ENCODE measurements around the gene CDKN3. TPM values are rescaled to one million over a fixed set of nuclear protein-coding genes. Genes with fewer than 3 reads are reported as not detected.
"Not testable (repeated sequence)": the region's sequence is repeated elsewhere in the genome, so short reads cannot be mapped to it uniquely, and the experiment has no call there.

Gene CDKN3
- total RNA-seq, 1 donor from 2014 or later = 39.2 TPM

GRCh38 chr14:54380558-54380957 is 16.2 kb upstream of the CDKN3 start:
- H3K36me3 Mint-ChIP-seq (ENCODE audit: low read depth); H3K4me3 Mint-ChIP-seq; DNase-seq (ENCODE audit: low spot score); H3K4me1 Mint-ChIP-seq (ENCODE audit: low read depth); intact Hi-C loops (cut with micrococcal nuclease); H3K27ac Mint-ChIP-seq; H3K9me3 Mint-ChIP-seq: not testable (repeated sequence)
- H3K27me3 Mint-ChIP-seq (ENCODE audit: insufficient read depth) = peaks cover 26% of the 10 kb centered on the region

- no peak for DNase-seq (ENCODE audit: low spot score)
- no peak overlapping the region for H3K27ac Mint-ChIP-seq
- peaks cover 26% of the 10 kb centered on the region for H3K27me3 Mint-ChIP-seq (ENCODE audit: insufficient read depth)
- no peak overlapping the region for H3K4me3 Mint-ChIP-seq
- no peaks in the 10 kb centered on the region for H3K9me3 Mint-ChIP-seq
- intact Hi-C loops (cut with micrococcal nuclease) = no loop called here
- H3K36me3 Mint-ChIP-seq (ENCODE audit: low read depth) = no peaks in the 10 kb centered on the region
- no peaks in the 10 kb centered on the region for H3K4me1 Mint-ChIP-seq (ENCODE audit: low read depth)
Measured at GRCh38 chr14:54381821-54382220, 15.0 kb upstream of the CDKN3 start.

GRCh38 chr14:54383835-54384234 is 13.0 kb upstream of the CDKN3 start:
- DNase-seq (ENCODE audit: low spot score) = no peak
- intact Hi-C loops (cut with micrococcal nuclease) = no loop called here
- Mint-ChIP-seq H3K9me3 (no peaks in the 10 kb centered on the region), H3K27ac (no peak overlapping the region), H3K27me3 (ENCODE audit: insufficient read depth) (peaks cover 39% of the 10 kb centered on the region), H3K4me3 (no peak overlapping the region), H3K36me3 (ENCODE audit: low read depth) (no peaks in the 10 kb centered on the region), H3K4me1 (ENCODE audit: low read depth) (no peaks in the 10 kb centered on the region)

- Mint-ChIP-seq H3K4me3 (no peak overlapping the region), H3K27ac (no peak overlapping the region), H3K9me3 (no peaks in the 10 kb centered on the region), H3K4me1 (ENCODE audit: low read depth) (no peaks in the 10 kb centered on the region), H3K36me3 (ENCODE audit: low read depth) (no peaks in the 10 kb centered on the region), H3K27me3 (ENCODE audit: insufficient read depth) (peaks cover 38% of the 10 kb centered on the region)
- DNase-seq (ENCODE audit: low spot score) = no peak
- intact Hi-C loops (cut with micrococcal nuclease) = no loop called here
Measured at GRCh38 chr14:54385556-54385955, 11.3 kb upstream of the CDKN3 start.

GRCh38 chr14:54387328-54387727 is 9.5 kb upstream of the CDKN3 start:
- peaks cover 37% of the 10 kb centered on the region for H3K27me3 Mint-ChIP-seq (ENCODE audit: insufficient read depth)
- H3K27ac Mint-ChIP-seq = no peak overlapping the region
- H3K36me3 Mint-ChIP-seq (ENCODE audit: low read depth) = no peaks in the 10 kb centered on the region
- no peaks in the 10 kb centered on the region for H3K4me1 Mint-ChIP-seq (ENCODE audit: low read depth)
- intact Hi-C loops (cut with micrococcal nuclease) = no loop called here
- no peak overlapping the region for H3K4me3 Mint-ChIP-seq
- DNase-seq (ENCODE audit: low spot score) = no peak
- H3K9me3 Mint-ChIP-seq = no peaks in the 10 kb centered on the region

- Mint-ChIP-seq H3K4me1 (ENCODE audit: low read depth) (peaks cover 2% of the 10 kb centered on the region), H3K4me3 (no peak overlapping the region), H3K27me3 (ENCODE audit: insufficient read depth) (peaks cover 22% of the 10 kb centered on the region), H3K36me3 (ENCODE audit: low read depth) (no peaks in the 10 kb centered on the region), H3K27ac (no peak overlapping the region), H3K9me3 (no peaks in the 10 kb centered on the region)
- DNase-seq (ENCODE audit: low spot score) = no peak
- intact Hi-C loops (cut with micrococcal nuclease) = no loop called here
Measured at GRCh38 chr14:54392131-54392859, 4.5 kb upstream of the CDKN3 start.

- H3K27me3 Mint-ChIP-seq (ENCODE audit: insufficient read depth) = peaks cover 13% of the 10 kb centered on the region
- H3K36me3 Mint-ChIP-seq (ENCODE audit: low read depth); DNase-seq (ENCODE audit: low spot score): not testable (repeated sequence)
Measured at GRCh38 chr14:54392986-54393884, 3.6 kb upstream of the CDKN3 start.

GRCh38 chr14:54394596-54394995 is 2.2 kb upstream of the CDKN3 start:
- Mint-ChIP-seq H3K27me3 (ENCODE audit: insufficient read depth) (peaks cover 4% of the 10 kb centered on the region), H3K27ac (no peak overlapping the region), H3K4me3 (peak overlapping the region; percentile 33), H3K36me3 (ENCODE audit: low read depth) (peaks cover 4% of the 10 kb centered on the region), H3K9me3 (no peaks in the 10 kb centered on the region), H3K4me1 (ENCODE audit: low read depth) (peaks cover 16% of the 10 kb centered on the region)
- DNase-seq (ENCODE audit: low spot score) = no peak
- intact Hi-C loops (cut with micrococcal nuclease) = no loop called here

More at GRCh38 chr14:54392986-54393884, 3.6 kb upstream of the CDKN3 start:
- peaks cover 11% of the 10 kb centered on the region for H3K4me1 Mint-ChIP-seq (ENCODE audit: low read depth)
- H3K27ac Mint-ChIP-seq; H3K4me3 Mint-ChIP-seq; H3K9me3 Mint-ChIP-seq; intact Hi-C loops (cut with micrococcal nuclease): not testable (repeated sequence)

GRCh38 chr14:54395284-54395683 is 1.5 kb upstream of the CDKN3 start:
- no peak for DNase-seq (ENCODE audit: low spot score)
- H3K4me3 Mint-ChIP-seq = peak overlapping the region; percentile 33
- intact Hi-C loops (cut with micrococcal nuclease) = loop anchor here (5.0 kb wide), 1 partner anchor 1288 kb away; no protein-coding TSS in a partner anchor
- H3K9me3 Mint-ChIP-seq = no peaks in the 10 kb centered on the region
- H3K4me1 Mint-ChIP-seq (ENCODE audit: low read depth) = peaks cover 16% of the 10 kb centered on the region
- H3K27ac Mint-ChIP-seq = no peak overlapping the region
- peaks cover 4% of the 10 kb centered on the region for H3K36me3 Mint-ChIP-seq (ENCODE audit: low read depth)
- H3K27me3 Mint-ChIP-seq (ENCODE audit: insufficient read depth) = peaks cover 4% of the 10 kb centered on the region

GRCh38 chr14:54395716-54396115 is 1.1 kb upstream of the CDKN3 start:
- Mint-ChIP-seq H3K27me3 (ENCODE audit: insufficient read depth) (peaks cover 4% of the 10 kb centered on the region), H3K4me3 (no peak overlapping the region), H3K9me3 (no peaks in the 10 kb centered on the region), H3K4me1 (ENCODE audit: low read depth) (peaks cover 16% of the 10 kb centered on the region), H3K36me3 (ENCODE audit: low read depth) (peaks cover 7% of the 10 kb centered on the region), H3K27ac (no peak overlapping the region)
- intact Hi-C loops (cut with micrococcal nuclease) = loop anchor here (1.0 to 5.0 kb wide), 7 partner anchors 40 to 1288 kb away; partner anchors contain the start of genes CGRRF1, CNIH1, GCH1 and SOCS4
- no peak for DNase-seq (ENCODE audit: low spot score)

- no peaks in the 10 kb centered on the region for H3K9me3 Mint-ChIP-seq
- peaks cover 8% of the 10 kb centered on the region for H3K36me3 Mint-ChIP-seq (ENCODE audit: low read depth)
- no peak for DNase-seq (ENCODE audit: low spot score)
- intact Hi-C loops (cut with micrococcal nuclease) = loop anchor here (1.0 to 5.0 kb wide), 7 partner anchors 39 to 1289 kb away; partner anchors contain the start of genes CGRRF1, CNIH1, GCH1 and SOCS4
- peak overlapping the region; percentile 81 for H3K4me3 Mint-ChIP-seq
- peaks cover 16% of the 10 kb centered on the region for H3K4me1 Mint-ChIP-seq (ENCODE audit: low read depth)
- H3K27ac Mint-ChIP-seq = peak overlapping the region; percentile 85
- peaks cover 4% of the 10 kb centered on the region for H3K27me3 Mint-ChIP-seq (ENCODE audit: insufficient read depth)
Measured at GRCh38 chr14:54396183-54396492, 669 bp upstream of the CDKN3 start.

- Mint-ChIP-seq H3K27me3 (ENCODE audit: insufficient read depth) (no peaks in the 10 kb centered on the region), H3K36me3 (ENCODE audit: low read depth) (peaks cover 28% of the 10 kb centered on the region), H3K9me3 (peaks cover 8% of the 10 kb centered on the region), H3K27ac (no peak overlapping the region), H3K4me3 (peak overlapping the region; percentile 23), H3K4me1 (ENCODE audit: low read depth) (peaks cover 33% of the 10 kb centered on the region)
- intact Hi-C loops (cut with micrococcal nuclease) = loop anchor here (5.0 kb wide), 1 partner anchor 1292 kb away; no protein-coding TSS in a partner anchor
- no peak for DNase-seq (ENCODE audit: low spot score)
Measured at GRCh38 chr14:54399560-54399959, 2.8 kb downstream of the CDKN3 start.
